T-cell (primary cell): ENCODE measurements around the gene LAMC1. TPM values are rescaled to one million over a fixed set of nuclear protein-coding genes. Genes with fewer than 3 reads are reported as not detected.

Experiments
- ATAC-seq, 4 experiments: fragments of 200-7000 bp in 3 of 4; fragments of 150-1000 bp in 1 of 4; cut with Tn5 transposase; replicated peaks in 1 of 4; 1 replicate in 3 of 4; 2 replicates in 1 of 4; pipeline ENCODE4 v1.10.0; 2021; ENCODE audit warnings: moderate library complexity in 3 of 4, mild to moderate bottlenecking in 2 of 4, moderate number of reproducible peaks in 1 of 4
- CTCF ChIA-PET, 2 donors: fragments of 300-600 bp; sonication (Branson Sonifier 250); formaldehyde crosslinking; loops; one replicate each; lab custom pipeline; 2022; ENCODE audit warnings: antibody characterized with exemption in 2 of 2; lab: Charles Lee
- POLR2A ChIA-PET, 2 donors: fragments of 300-600 bp; sonication (Branson Sonifier 250); formaldehyde crosslinking; loops; one replicate each; lab custom pipeline; 2022; ENCODE audit warnings: antibody characterized with exemption in 2 of 2; lab: Charles Lee
- DNase-seq, 35 experiments: peaks; one replicate each; pipeline versions ENCODE4 v3.0.0 to v3.0.0-alpha.2; 2013 to 2023
- H3K27ac ChIP-seq: one replicate; pipeline ENCODE4 v1.5.1; 2013; ENCODE audit warnings: low read length
- H3K27me3 ChIP-seq, 2 experiments: replicated peaks in 1 of 2; 1 replicate in 1 of 2; 2 replicates in 1 of 2; pipeline versions ENCODE4 v1.6.1 to v1.7.0; 2013; ENCODE audit warnings: low read length in 1 of 2, mixed read lengths in 1 of 2; ENCODE audit not compliant: control insufficient read depth in 2 of 2, insufficient read depth in 2 of 2; ENCODE audit errors: extremely low read depth in 1 of 2
- H3K36me3 ChIP-seq, 2 donors: 1 replicate in 1 of 2; 2 replicates in 1 of 2; pipeline versions ENCODE4 v1.6.1 to v1.7.0; 2013; ENCODE audit warnings: low read length in 1 of 2; ENCODE audit not compliant: control insufficient read depth in 2 of 2, insufficient read depth in 1 of 2; ENCODE audit errors: extremely low read depth in 1 of 2
- H3K4me1 ChIP-seq, 2 experiments: 1 replicate in 1 of 2; 2 replicates in 1 of 2; pipeline versions ENCODE4 v1.6.1 to v1.7.0; 2013; ENCODE audit warnings: low read length in 2 of 2, mixed read lengths in 1 of 2; ENCODE audit not compliant: insufficient read depth in 2 of 2, control insufficient read depth in 1 of 2; ENCODE audit errors: extremely low read depth in 1 of 2
- H3K4me3 ChIP-seq, 2 donors: 1 replicate in 1 of 2; 2 replicates in 1 of 2; pipeline versions ENCODE4 v1.5.1 to v1.7.0; 2013; ENCODE audit warnings: mild to moderate bottlenecking in 2 of 2, low read length in 1 of 2, moderate library complexity in 1 of 2; ENCODE audit not compliant: control insufficient read depth in 1 of 2; ENCODE audit errors: extremely low read depth in 1 of 2
- H3K9me3 ChIP-seq: 2 replicates; pipeline ENCODE4 v1.7.0; 2013
- H3K27ac Mint-ChIP-seq, 2 donors: one replicate each; pipeline ENCODE4 v1.8.0; 2020 to 2021; ENCODE audit warnings: mild to moderate bottlenecking in 2 of 2, mixed read lengths in 2 of 2
- H3K27me3 Mint-ChIP-seq, 2 donors: one replicate each; pipeline ENCODE4 v1.8.0; 2021 to 2022; ENCODE audit warnings: mixed read lengths in 2 of 2
- H3K36me3 Mint-ChIP-seq: one replicate; pipeline ENCODE4 v1.8.0; 2021; ENCODE audit warnings: mixed read lengths
- H3K4me1 Mint-ChIP-seq, 3 donors: one replicate each; pipeline ENCODE4 v1.8.0; 2020 to 2022; ENCODE audit warnings: mixed read lengths in 3 of 3, mild to moderate bottlenecking in 1 of 3
- H3K4me3 Mint-ChIP-seq, 3 donors: one replicate each; pipeline ENCODE4 v1.8.0; 2020 to 2022; ENCODE audit warnings: mild to moderate bottlenecking in 3 of 3, mixed read lengths in 3 of 3, moderate library complexity in 3 of 3
- H3K9me3 Mint-ChIP-seq, 3 donors: one replicate each; pipeline ENCODE4 v1.8.0; 2020 to 2022; ENCODE audit warnings: mixed read lengths in 3 of 3
- WGBS: methylation state at CpG from one replicate; pipeline ENCODE4 v1.1.5; 2013; ENCODE audit warnings: missing lambda C conversion rate; ENCODE audit not compliant: insufficient coverage; 5-methylcytosine and 5-hydroxymethylcytosine counted together
- total RNA-seq, 35 experiments: library from RNA in 6 of 35; stranded (reverse) in 6 of 35; fragments of 120-200 nt in 1 of 35; gene quantifications; one replicate each; pipeline versions ENCODE4 v1.2.1 to v1.2.4 and lab custom pipeline; 2013 to 2026

The LAMC1 gene
- total RNA-seq, 5 donors from 2014 or later (not counting 1 experiment from before 2014, with no cell fraction given): 0.30 to 3.1 (median 2.1) TPM

DNA sequence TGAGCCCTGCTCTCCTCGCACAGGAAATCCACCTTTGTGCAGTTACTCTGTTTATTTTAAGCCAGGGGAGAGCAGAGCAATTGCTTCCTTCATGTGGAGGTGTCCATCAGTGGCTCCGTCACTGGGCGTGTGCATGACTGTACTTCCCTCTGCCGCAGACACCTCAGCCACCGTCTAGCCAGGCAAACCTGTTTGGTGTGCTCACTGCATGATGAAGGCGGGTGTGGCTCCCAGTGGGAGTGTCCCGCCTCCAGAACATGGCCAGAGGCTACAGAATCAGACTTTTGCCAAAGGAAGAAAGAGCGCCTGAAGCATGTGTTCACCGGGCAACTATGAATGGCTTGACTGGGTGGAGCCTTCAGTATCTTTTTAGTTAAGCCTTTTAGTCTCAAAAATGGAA, 136.7 kb downstream of the LAMC1 start:
- CTCF ChIA-PET: no interaction called here
- Mint-ChIP-seq H3K27me3 (peaks cover 0 to 6% of the 10 kb centered on the region in 2 donors), H3K36me3 (no peaks in the 10 kb centered on the region), H3K4me1 (no peaks in the 10 kb centered on the region), H3K27ac (no peak overlapping the region), H3K4me3 (no peak overlapping the region), H3K9me3 (no peaks in the 10 kb centered on the region)
- 77% methylated on average over 9 of the region's 9 CpGs for whole genome bisulfite sequencing
- Histone ChIP-seq H3K27ac (no peak overlapping the region), H3K4me3 (no peak overlapping the region), H3K36me3 (no peaks in the 10 kb centered on the region), H3K4me1 (no peaks in the 10 kb centered on the region), H3K27me3 (peaks cover 0 to 5% of the 10 kb centered on the region in 2 experiments), H3K9me3 (no peaks in the 10 kb centered on the region)
- POLR2A ChIA-PET: no interaction called here
- no peak for ATAC-seq
- no peak for DNase-seq

DNA sequence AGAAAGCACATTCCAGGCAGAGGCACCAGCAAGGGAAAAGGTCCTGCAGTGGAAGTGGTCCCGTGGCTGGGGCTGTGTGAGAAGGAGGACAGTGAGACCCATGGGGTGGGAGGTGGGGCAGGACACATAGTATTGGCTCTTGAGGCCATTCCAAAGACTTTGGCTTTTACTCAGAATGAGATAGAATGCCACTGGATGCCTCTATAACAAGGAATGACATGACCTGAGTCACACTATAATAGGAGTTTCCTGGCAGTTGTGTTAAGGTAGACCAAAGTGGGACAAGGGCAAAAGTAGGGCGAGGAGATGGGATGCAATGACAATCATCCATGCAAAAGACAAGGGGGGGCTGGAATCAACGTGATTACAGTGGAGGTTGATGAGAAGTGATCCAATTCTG, 138.2 kb downstream of the LAMC1 start:
- ATAC-seq: no peak
- Histone ChIP-seq H3K4me3 (no peak overlapping the region), H3K27me3 (peaks cover 0 to 5% of the 10 kb centered on the region in 2 experiments), H3K4me1 (no peaks in the 10 kb centered on the region), H3K27ac (no peak overlapping the region), H3K9me3 (no peaks in the 10 kb centered on the region), H3K36me3 (no peaks in the 10 kb centered on the region)
- POLR2A ChIA-PET: no interaction called here
- no peak for DNase-seq
- H3K27ac Mint-ChIP-seq: no peak overlapping the region
- no peaks in the 10 kb centered on the region for H3K27me3 Mint-ChIP-seq
- no peaks in the 10 kb centered on the region for H3K4me1 Mint-ChIP-seq
- H3K4me3 Mint-ChIP-seq: no peak overlapping the region
- WGBS: 56% methylated on average over 3 of the region's 3 CpGs
- no peaks in the 10 kb centered on the region for H3K9me3 Mint-ChIP-seq
- no peaks in the 10 kb centered on the region for H3K36me3 Mint-ChIP-seq
- CTCF ChIA-PET: interaction anchor here in 1 of 2 donors (0.6 kb wide), 1 partner anchor 57 kb away, joined by 5 read pairs; no protein-coding TSS in a partner anchor

GRCh38 chr1:183163316-183163715, 140.1 kb downstream of the LAMC1 start:
- Mint-ChIP-seq H3K27me3 (no peaks in the 10 kb centered on the region), H3K9me3 (no peaks in the 10 kb centered on the region), H3K36me3 (no peaks in the 10 kb centered on the region), H3K27ac (no peak overlapping the region), H3K4me1 (no peaks in the 10 kb centered on the region), H3K4me3 (no peak overlapping the region)
- H3K9me3 ChIP-seq: no peaks in the 10 kb centered on the region
- DNase-seq (no peak), ATAC-seq (no peak)
- POLR2A ChIA-PET: interaction anchor here in 1 of 2 donors (0.5 to 0.6 kb wide), 2 partner anchors 11 to 142 kb away, joined by 3 to 7 read pairs; no protein-coding TSS in a partner anchor
- no peak overlapping the region for H3K4me3 ChIP-seq
- H3K4me1 ChIP-seq: no peaks in the 10 kb centered on the region
- CTCF ChIA-PET: interaction anchor here in 1 of 2 donors (0.8 kb wide), 1 partner anchor 15 kb away, joined by 3 read pairs; no protein-coding TSS in a partner anchor
- no peak overlapping the region for H3K27ac ChIP-seq
- WGBS: 71% methylated on average over 1 of the region's 3 CpGs
- no peaks in the 10 kb centered on the region for H3K36me3 ChIP-seq
- peaks cover 0 to 5% of the 10 kb centered on the region in 2 experiments for H3K27me3 ChIP-seq

- POLR2A ChIA-PET: no interaction called here
- H3K27ac Mint-ChIP-seq: no peak overlapping the region
Measured at GRCh38 chr1:183164340-183164739, 141.1 kb downstream of the LAMC1 start.

GRCh38 chr1:183164963-183165362, 141.7 kb downstream of the LAMC1 start:
- H3K4me1 Mint-ChIP-seq: no peaks in the 10 kb centered on the region

More at GRCh38 chr1:183164340-183164739, 141.1 kb downstream of the LAMC1 start:
- Histone ChIP-seq H3K9me3 (no peaks in the 10 kb centered on the region), H3K4me1 (no peaks in the 10 kb centered on the region), H3K4me3 (no peak overlapping the region), H3K36me3 (no peaks in the 10 kb centered on the region), H3K27me3 (peaks cover 0 to 5% of the 10 kb centered on the region in 2 experiments), H3K27ac (no peak overlapping the region)
- Mint-ChIP-seq H3K9me3 (no peaks in the 10 kb centered on the region), H3K4me3 (no peak overlapping the region), H3K27me3 (peaks cover 0 to 3% of the 10 kb centered on the region in 2 donors), H3K4me1 (no peaks in the 10 kb centered on the region), H3K36me3 (no peaks in the 10 kb centered on the region)
- DNase-seq (no peak), ATAC-seq (no peak)
- CTCF ChIA-PET: no interaction called here
- WGBS: 86% methylated on average over 1 of the region's 1 CpG

GRCh38 chr1:183165456-183165855, 142.2 kb downstream of the LAMC1 start:
- Histone ChIP-seq H3K27me3 (peaks cover 0 to 5% of the 10 kb centered on the region in 2 experiments), H3K36me3 (no peaks in the 10 kb centered on the region), H3K4me3 (no peak overlapping the region), H3K4me1 (no peaks in the 10 kb centered on the region), H3K9me3 (no peaks in the 10 kb centered on the region), H3K27ac (no peak overlapping the region)
- no CpG with 5 or more reads among the region's 2 CpGs for WGBS
- H3K27me3 Mint-ChIP-seq: peaks cover 2 to 3% of the 10 kb centered on the region in 2 donors
- H3K4me3 Mint-ChIP-seq: no peak overlapping the region
- no peaks in the 10 kb centered on the region for H3K4me1 Mint-ChIP-seq
- DNase-seq (no peak), ATAC-seq (no peak)
- no peak overlapping the region for H3K27ac Mint-ChIP-seq
- H3K36me3 Mint-ChIP-seq: no peaks in the 10 kb centered on the region
- ChIA-PET CTCF (no interaction called here), POLR2A (no interaction called here)
- H3K9me3 Mint-ChIP-seq: no peaks in the 10 kb centered on the region

More at GRCh38 chr1:183164963-183165362, 141.7 kb downstream of the LAMC1 start:
- CTCF ChIA-PET: no interaction called here
- Histone ChIP-seq H3K9me3 (no peaks in the 10 kb centered on the region), H3K36me3 (no peaks in the 10 kb centered on the region), H3K4me3 (no peak overlapping the region), H3K27me3 (peaks cover 0 to 5% of the 10 kb centered on the region in 2 experiments), H3K4me1 (no peaks in the 10 kb centered on the region), H3K27ac (no peak overlapping the region)
- WGBS: no CpG with 5 or more reads among the region's 4 CpGs
- no peak for DNase-seq
- H3K36me3 Mint-ChIP-seq: no peaks in the 10 kb centered on the region
- H3K9me3 Mint-ChIP-seq: no peaks in the 10 kb centered on the region
- no peak overlapping the region for H3K4me3 Mint-ChIP-seq
- H3K27me3 Mint-ChIP-seq: peaks cover under 1 to 3% of the 10 kb centered on the region in 2 donors
- no peak overlapping the region for H3K27ac Mint-ChIP-seq
- POLR2A ChIA-PET: no interaction called here
- no peak for ATAC-seq
